A172 (cell line): ENCODE data around the gene IL17C. TPM values are rescaled to one million over a fixed set of nuclear protein-coding genes. Genes with fewer than 3 reads are reported as not detected.

Source experiments
- DNase-seq: peaks from one replicate; pipeline ENCODE4 v3.0.0-alpha.2; 2015; ENCODE audit warnings: low spot score
- total RNA-seq: library from RNA; depleted of rRNA; stranded (reverse); fragments of >200 nt; shearing (Covaris generic); gene quantifications from 2 replicates; pipeline ENCODE4 v1.2.3, GENCODE V29; 2014

Gene IL17C
- total RNA-seq, 1 experiment from 2014 or later = not detected

GRCh38 chr16:88645455-88645854 lies 7.1 kb downstream of the IL17C start:
- no peak for DNase-seq

- DNase-seq = no peak
Observed at GRCh38 chr16:88645941-88646340, 7.6 kb downstream of the IL17C start.

GRCh38 chr16:88646345-88647034 lies 8.1 kb downstream of the IL17C start:
- no peak for DNase-seq

GRCh38 chr16:88647178-88648070 lies 9.1 kb downstream of the IL17C start:
- DNase-seq = no peak

GRCh38 chr16:88649195-88649923 lies 11.0 kb downstream of the IL17C start:
- no peak for DNase-seq

- DNase-seq = peak; percentile 39
Observed at GRCh38 chr16:88649924-88650748, 11.8 kb downstream of the IL17C start.

- no peak for DNase-seq
Observed at GRCh38 chr16:88650749-88651275, 12.4 kb downstream of the IL17C start, which contains the start of gene CYBA. Gene CYBA, minus strand, starts transcription at chr16:88651053. Its CDS starts 40 bp downstream, at chr16:88651013.

- peak; percentile 59 for DNase-seq
Observed at GRCh38 chr16:88651276-88651988, 13.1 kb downstream of the IL17C start.

GRCh38 chr16:88651989-88652761 lies 13.8 kb downstream of the IL17C start:
- DNase-seq = no peak

GRCh38 chr16:88652762-88653063 lies 14.3 kb downstream of the IL17C start:
- no peak for DNase-seq

GRCh38 chr16:88653101-88653500 lies 14.7 kb downstream of the IL17C start:
- no peak for DNase-seq

GRCh38 chr16:88653596-88654362 lies 15.4 kb downstream of the IL17C start:
- DNase-seq = no peak

GRCh38 chr16:88654363-88655052 lies 16.1 kb downstream of the IL17C start:
- no peak for DNase-seq

- no peak for DNase-seq
Observed at GRCh38 chr16:88655053-88655732, 16.8 kb downstream of the IL17C start.

GRCh38 chr16:88655733-88656281 lies 17.4 kb downstream of the IL17C start:
- peak; percentile 82 for DNase-seq

- peak; percentile 75 for DNase-seq
Observed at GRCh38 chr16:88656291-88656980, 18.1 kb downstream of the IL17C start.

- DNase-seq = no peak
Observed at GRCh38 chr16:88657371-88657770, 19.0 kb downstream of the IL17C start.
